Endothelial cell of umbilical vein (primary cell): ENCODE measurements around the gene TNRC6B. TPM values are rescaled to one million over a fixed set of nuclear protein-coding genes. Genes with fewer than 3 reads are reported as not detected.

Source experiments
- BruUV-seq: library from RNA; stranded (reverse); fragments of 400-500 nt; replicated peaks from 2 replicates; lab custom pipeline; 2021; lab: Mats Ljungman, UMichigan
- CTCF ChIA-PET: fragments of 300-600, 350-600 bp; sonication (Branson Sonifier 250); formaldehyde crosslinking; loops from one replicate; lab custom pipeline; 2021; ENCODE audit warnings: antibody characterized with exemption, inconsistent platforms; lab: Charles Lee
- POLR2A ChIA-PET: fragments of 300-600, 350-600 bp; sonication (Branson Sonifier 250); formaldehyde crosslinking; loops from one replicate; lab custom pipeline; 2021; ENCODE audit warnings: antibody characterized with exemption, inconsistent platforms; lab: Charles Lee
- DNase-seq: peaks from one replicate; pipeline ENCODE4 v3.0.0-alpha.2; 2011; ENCODE audit warnings: low read depth, low spot score
- FAIRE-seq: peaks from 2 replicates; lab custom pipeline; 2011; peaks lifted over from hg19 to GRCh38; lab: Jason Lieb, UNC
- H2AFZ ChIP-seq: 2 replicates; pipeline ENCODE4 v1.6.0; 2012; ENCODE audit warnings: low read depth, low read length, control low read depth, inconsistent platforms
- H3K27ac ChIP-seq: 2 replicates; pipeline ENCODE4 v1.5.1; 2011; ENCODE audit warnings: low read depth, mild to moderate bottlenecking, control low read depth, low read length, moderate library complexity; ENCODE audit not compliant: insufficient read depth
- H3K27me3 ChIP-seq, 2 experiments: 2 replicates each; pipeline versions ENCODE4 v1.6.0 to v1.6.1; 2011; ENCODE audit warnings: low read length in 2 of 2, mixed read lengths in 1 of 2; ENCODE audit not compliant: control insufficient read depth in 2 of 2, insufficient read depth in 2 of 2
- H3K36me3 ChIP-seq, 2 experiments: 2 replicates in 1 of 2; 3 replicates in 1 of 2; pipeline ENCODE4 v1.5.1; 2011; ENCODE audit warnings: low read length in 2 of 2, mild to moderate bottlenecking in 1 of 2, moderate library complexity in 1 of 2; ENCODE audit not compliant: control insufficient read depth in 2 of 2, insufficient read depth in 2 of 2; ENCODE audit errors: extremely low read depth in 1 of 2
- H3K4me1 ChIP-seq: 3 replicates; pipeline ENCODE4 v1.5.1; 2011; ENCODE audit warnings: mild to moderate bottlenecking, low read length; ENCODE audit not compliant: control insufficient read depth, insufficient read depth; ENCODE audit errors: extremely low read depth
- H3K4me2 ChIP-seq: 2 replicates; pipeline ENCODE4 v1.6.1; 2011; ENCODE audit warnings: low read length, control low read depth, mixed read lengths; ENCODE audit not compliant: insufficient read depth
- H3K4me3 ChIP-seq, 3 experiments: fragments of 200-600 bp in 1 of 3; sonication (generic), shearing (Covaris generic) in 1 of 3; replicated peaks in 1 of 3; 2 replicates each; pipeline ENCODE4 v1.5.1; 2011 to 2016; ENCODE audit warnings: control low read depth in 3 of 3, low read length in 3 of 3, mild to moderate bottlenecking in 2 of 3, inconsistent platforms in 1 of 3, low read depth in 1 of 3, moderate library complexity in 1 of 3; ENCODE audit not compliant: insufficient read depth in 1 of 3
- H3K79me2 ChIP-seq: 2 replicates; pipeline ENCODE4 v1.6.0; 2012; ENCODE audit warnings: low read length, inconsistent platforms; ENCODE audit not compliant: control insufficient read depth, insufficient read depth
- H3K9ac ChIP-seq: replicated peaks from 2 replicates; pipeline ENCODE3; 2011; ENCODE audit warnings: low read length, control low read depth; ENCODE audit not compliant: insufficient read depth; ENCODE audit errors: extremely low read depth
- H3K9me1 ChIP-seq: replicated peaks from 3 replicates; pipeline ENCODE4 v1.6.0; 2011; ENCODE audit warnings: mild to moderate bottlenecking, low read length; ENCODE audit not compliant: control insufficient read depth, insufficient read depth; ENCODE audit errors: extremely low read depth
- H3K9me3 ChIP-seq: replicated peaks from 2 replicates; pipeline ENCODE4 v1.5.1; 2012; ENCODE audit warnings: low read length, inconsistent platforms; ENCODE audit not compliant: control insufficient read depth, insufficient read depth
- H4K20me1 ChIP-seq: replicated peaks from 2 replicates; pipeline ENCODE3; 2011; ENCODE audit warnings: mild to moderate bottlenecking, low read length; ENCODE audit not compliant: control insufficient read depth, insufficient read depth; ENCODE audit errors: extremely low read depth
- EZH2 ChIP-seq: IDR thresholded peaks from 2 replicates; pipeline ENCODE4 v1.6.1; 2012; ENCODE audit warnings: borderline replicate concordance, low read depth, mild to moderate bottlenecking, moderate library complexity, low read length, inconsistent platforms; ENCODE audit not compliant: severe bottlenecking
- FOS ChIP-seq: IDR thresholded peaks from 2 replicates; pipeline ENCODE4 v1.6.1; 2011; ENCODE audit warnings: mild to moderate bottlenecking, low read length, moderate library complexity, borderline replicate concordance; ENCODE audit not compliant: insufficient read depth
- GATA2 ChIP-seq: IDR thresholded peaks from 2 replicates; pipeline ENCODE4 v1.7.0; 2011; ENCODE audit warnings: low read depth, mild to moderate bottlenecking, moderate library complexity, mixed read lengths, low read length; ENCODE audit not compliant: insufficient read length, insufficient read depth
- JUN ChIP-seq: IDR thresholded peaks from 2 replicates; pipeline ENCODE4 v1.6.1; 2011; ENCODE audit warnings: borderline replicate concordance, low read depth; ENCODE audit not compliant: insufficient read length, insufficient read depth
- MAX ChIP-seq: IDR thresholded peaks from 2 replicates; pipeline ENCODE4 v1.6.1; 2011; ENCODE audit not compliant: insufficient read depth, insufficient read length
- MYC ChIP-seq: IDR thresholded peaks from one replicate; pipeline ENCODE4 v1.6.1; 2011; ENCODE audit warnings: mild to moderate bottlenecking, low read depth, low read length
- POLR2A ChIP-seq: IDR thresholded peaks from 2 replicates; pipeline ENCODE4 v1.6.1; 2012; ENCODE audit warnings: low read depth, mild to moderate bottlenecking, control low read depth, low read length
- POLR2AphosphoS5 ChIP-seq: IDR thresholded peaks from 2 replicates; pipeline ENCODE4 v1.6.1; 2012; ENCODE audit warnings: low read depth, mild to moderate bottlenecking, control low read depth, low read length, moderate library complexity; ENCODE audit not compliant: insufficient read depth
- dilution Hi-C: fragments of 300-500 bp; cut with MboI; formaldehyde crosslinking; loops from one replicate; pipeline ENCODE4 v1.15.0; 2019; ENCODE audit warnings: low sequenced_read_pairs; ENCODE audit not compliant: extremely low pct_ligation_motif_present
- intact Hi-C: fragments of 100-400 bp; cut with micrococcal nuclease; formaldehyde crosslinking; loops from one replicate; pipeline ENCODE4 v1.10.0; 2022
- polyA plus RNA-seq, 4 experiments: library from polyadenylated mRNA; depleted of rRNA in 3 of 4; stranded (reverse) in 3 of 4; unstranded in 1 of 4; fragments of >200 nt; gene quantifications; 2 replicates each; pipeline versions ENCODE4 v1.2.1 to v1.2.3, GENCODE V29; 2011 to 2012; ENCODE audit warnings: missing spikeins in 1 of 4
- total RNA-seq: library from RNA; stranded (reverse); gene quantifications from 2 replicates; pipeline ENCODE4 v1.2.3, GENCODE V29; 2021
- TF ChIP-seq, protein P1 (sequence below), 2 donors: IDR thresholded peaks; 1 replicate in 1 of 2; 2 replicates in 1 of 2; pipeline ENCODE4 v1.5.1; 2011; ENCODE audit warnings: low read length in 2 of 2, mild to moderate bottlenecking in 2 of 2, moderate library complexity in 2 of 2, control low read depth in 1 of 2, inconsistent platforms in 1 of 2, low read depth in 1 of 2; ENCODE audit not compliant: insufficient read depth in 1 of 2; ENCODE audit errors: extremely low read depth in 1 of 2

TNRC6B gene
- total and polyA plus RNA-seq, 2 donors (not counting 3 experiments of a cell fraction or from before 2014, with no cell fraction given), result 10.6 to 37.2 TPM

DNA sequence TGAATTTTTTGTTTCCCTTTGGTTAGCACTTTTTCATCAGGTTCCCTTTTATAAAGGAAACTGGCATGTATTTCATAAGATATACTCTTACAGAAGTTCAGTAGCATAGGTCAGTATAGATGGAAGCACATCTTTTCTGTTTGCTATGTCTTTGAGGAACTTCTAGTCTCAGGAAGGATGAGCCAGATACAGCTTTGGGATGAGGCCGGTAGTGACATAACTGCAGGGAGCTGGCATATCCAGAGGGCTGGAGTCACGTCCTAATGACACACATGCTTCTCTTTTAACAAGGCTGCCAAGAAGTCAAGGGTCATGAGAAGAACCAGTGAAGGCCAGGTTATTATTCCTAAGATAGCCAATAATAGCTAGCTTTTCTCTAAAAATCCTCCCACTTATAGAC is 135.3 kb downstream of the TNRC6B start:
- intact Hi-C loops, result no loop called here
- no TSS peak for BruUV-seq
- Histone ChIP-seq H3K9me3 (no peaks in the 10 kb centered on the region), H3K79me2 (no peaks in the 10 kb centered on the region), H3K9ac (no peak overlapping the region), H2AFZ (no peak overlapping the region), H3K4me3 (no peak overlapping the region), H3K4me2 (no peak overlapping the region), H3K36me3 (peaks cover 27 to 38% of the 10 kb centered on the region in 2 experiments), H3K27ac (no peak overlapping the region), H3K9me1 (no peaks in the 10 kb centered on the region), H3K27me3 (no peaks in the 10 kb centered on the region), H3K4me1 (no peaks in the 10 kb centered on the region), H4K20me1 (no peaks in the 10 kb centered on the region)
- dilution Hi-C loops, result no loop called here
- POLR2A ChIA-PET, result no interaction called here
- CTCF ChIA-PET, result no interaction called here
- TF ChIP-seq, protein P1, sequence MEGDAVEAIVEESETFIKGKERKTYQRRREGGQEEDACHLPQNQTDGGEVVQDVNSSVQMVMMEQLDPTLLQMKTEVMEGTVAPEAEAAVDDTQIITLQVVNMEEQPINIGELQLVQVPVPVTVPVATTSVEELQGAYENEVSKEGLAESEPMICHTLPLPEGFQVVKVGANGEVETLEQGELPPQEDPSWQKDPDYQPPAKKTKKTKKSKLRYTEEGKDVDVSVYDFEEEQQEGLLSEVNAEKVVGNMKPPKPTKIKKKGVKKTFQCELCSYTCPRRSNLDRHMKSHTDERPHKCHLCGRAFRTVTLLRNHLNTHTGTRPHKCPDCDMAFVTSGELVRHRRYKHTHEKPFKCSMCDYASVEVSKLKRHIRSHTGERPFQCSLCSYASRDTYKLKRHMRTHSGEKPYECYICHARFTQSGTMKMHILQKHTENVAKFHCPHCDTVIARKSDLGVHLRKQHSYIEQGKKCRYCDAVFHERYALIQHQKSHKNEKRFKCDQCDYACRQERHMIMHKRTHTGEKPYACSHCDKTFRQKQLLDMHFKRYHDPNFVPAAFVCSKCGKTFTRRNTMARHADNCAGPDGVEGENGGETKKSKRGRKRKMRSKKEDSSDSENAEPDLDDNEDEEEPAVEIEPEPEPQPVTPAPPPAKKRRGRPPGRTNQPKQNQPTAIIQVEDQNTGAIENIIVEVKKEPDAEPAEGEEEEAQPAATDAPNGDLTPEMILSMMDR (IDR thresholded peaks at IDR 0.05; ENCODE audit: extremely low read depth in 1 of 2, insufficient read depth in 1 of 2, low read depth in 1 of 2, low read length in 2 of 2), result no peak
- TF ChIP-seq MAX, result no peak
- no peak for TF ChIP-seq MYC
- no peak for TF ChIP-seq GATA2
- no peak for TF ChIP-seq EZH2
- no peak for TF ChIP-seq JUN
- TF ChIP-seq FOS, result no peak
- no peak for TF ChIP-seq POLR2A
- TF ChIP-seq POLR2AphosphoS5, result no peak
- DNase-seq, result no peak
- no peak for FAIRE-seq
